ENCODE results near the gene PCBP3.

DNA sequence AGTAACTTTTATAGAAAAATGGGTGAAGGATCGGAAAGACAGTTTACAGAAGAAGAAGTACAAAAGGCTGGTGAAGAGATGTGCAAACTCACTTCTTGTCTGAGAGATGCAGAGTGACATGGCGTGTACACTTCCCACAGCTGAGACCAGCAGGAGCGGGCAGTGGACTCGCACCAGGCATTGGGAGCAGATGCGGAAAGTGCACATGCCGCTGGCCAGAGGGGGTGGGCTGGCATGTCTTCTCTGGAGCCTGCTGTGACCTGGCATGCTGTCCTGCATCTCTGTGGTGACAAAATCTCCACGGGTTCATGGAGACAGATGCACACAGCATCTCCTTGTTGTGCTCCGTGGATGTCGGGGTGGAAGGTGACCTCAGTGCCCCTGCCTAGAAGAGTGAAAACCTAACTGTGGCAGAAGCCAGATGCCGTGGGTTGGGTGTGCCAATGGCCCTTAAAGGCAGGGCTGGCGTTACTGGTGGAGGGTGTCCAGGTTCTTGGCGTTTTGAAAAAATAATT, 209.4 kb downstream of the PCBP3 start:
- no peak for TF ChIP-seq EZH2 (IDR thresholded peaks at IDR 0.05; ENCODE audit: low read depth)
- TF ChIP-seq, protein P1, sequence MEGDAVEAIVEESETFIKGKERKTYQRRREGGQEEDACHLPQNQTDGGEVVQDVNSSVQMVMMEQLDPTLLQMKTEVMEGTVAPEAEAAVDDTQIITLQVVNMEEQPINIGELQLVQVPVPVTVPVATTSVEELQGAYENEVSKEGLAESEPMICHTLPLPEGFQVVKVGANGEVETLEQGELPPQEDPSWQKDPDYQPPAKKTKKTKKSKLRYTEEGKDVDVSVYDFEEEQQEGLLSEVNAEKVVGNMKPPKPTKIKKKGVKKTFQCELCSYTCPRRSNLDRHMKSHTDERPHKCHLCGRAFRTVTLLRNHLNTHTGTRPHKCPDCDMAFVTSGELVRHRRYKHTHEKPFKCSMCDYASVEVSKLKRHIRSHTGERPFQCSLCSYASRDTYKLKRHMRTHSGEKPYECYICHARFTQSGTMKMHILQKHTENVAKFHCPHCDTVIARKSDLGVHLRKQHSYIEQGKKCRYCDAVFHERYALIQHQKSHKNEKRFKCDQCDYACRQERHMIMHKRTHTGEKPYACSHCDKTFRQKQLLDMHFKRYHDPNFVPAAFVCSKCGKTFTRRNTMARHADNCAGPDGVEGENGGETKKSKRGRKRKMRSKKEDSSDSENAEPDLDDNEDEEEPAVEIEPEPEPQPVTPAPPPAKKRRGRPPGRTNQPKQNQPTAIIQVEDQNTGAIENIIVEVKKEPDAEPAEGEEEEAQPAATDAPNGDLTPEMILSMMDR (conservative IDR thresholded peaks at IDR 0.05), result no peak
